Activated CD8-positive, alpha-beta memory T cell treated with anti-CD3 and anti-CD28 coated beads, Interleukin-2, amount 50 U/mL, for 24 hours (primary cell): ENCODE measurements around the gene GPC5.
"Not testable (repeated sequence)": the region's sequence is repeated elsewhere in the genome, so short reads cannot be mapped to it uniquely, and the experiment has no call there.

Experiments used
- DNase-seq: peaks from one replicate; pipeline ENCODE4 v3.0.0-alpha.2; 2020; ENCODE audit errors: extremely low read depth

GPC5 gene

GRCh38 chr13:91878491-91878890 lies 480.1 kb downstream of the GPC5 start:
- DNase-seq: no peak

GRCh38 chr13:91879360-91879759 lies 480.9 kb downstream of the GPC5 start:
- DNase-seq: no peak

DNA sequence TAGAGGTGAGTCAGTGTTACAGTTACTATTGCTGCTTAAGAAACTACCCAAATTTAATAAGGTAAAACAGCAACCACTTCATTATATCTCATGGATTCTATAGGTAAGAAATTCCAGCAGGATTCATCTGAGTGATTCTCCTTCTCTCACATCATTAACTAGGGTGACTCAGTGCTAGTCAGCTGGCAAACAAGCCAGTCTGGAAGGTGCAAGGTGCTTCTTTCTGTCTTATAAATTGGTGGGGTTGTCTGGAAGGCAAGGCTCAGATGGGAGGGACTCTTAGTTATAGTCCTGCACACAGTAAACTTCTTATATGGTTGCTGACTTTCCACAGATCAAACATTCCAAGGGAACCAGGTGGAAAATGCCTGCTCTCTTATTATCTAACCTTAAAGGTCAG lies 484.5 kb downstream of the GPC5 start:
- no peak for DNase-seq

DNA sequence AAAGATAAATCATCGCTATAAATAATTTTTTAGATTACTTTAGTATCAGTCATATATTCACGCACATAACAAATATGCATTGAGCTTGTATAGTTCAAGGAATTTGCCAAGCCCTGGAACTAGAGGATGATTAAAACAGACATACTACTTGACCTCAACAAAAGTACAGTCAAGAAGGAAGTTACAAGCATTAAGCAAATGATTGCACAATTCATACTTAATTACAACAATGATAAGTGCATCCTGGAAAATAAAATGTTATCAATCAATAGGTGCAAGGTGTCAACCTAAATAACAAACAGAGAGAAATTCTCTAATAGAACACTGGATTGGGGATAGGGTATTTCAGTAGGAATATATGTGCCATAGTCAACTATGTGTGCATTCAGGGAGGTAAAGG lies 491.2 kb downstream of the GPC5 start:
- no peak for DNase-seq

DNA sequence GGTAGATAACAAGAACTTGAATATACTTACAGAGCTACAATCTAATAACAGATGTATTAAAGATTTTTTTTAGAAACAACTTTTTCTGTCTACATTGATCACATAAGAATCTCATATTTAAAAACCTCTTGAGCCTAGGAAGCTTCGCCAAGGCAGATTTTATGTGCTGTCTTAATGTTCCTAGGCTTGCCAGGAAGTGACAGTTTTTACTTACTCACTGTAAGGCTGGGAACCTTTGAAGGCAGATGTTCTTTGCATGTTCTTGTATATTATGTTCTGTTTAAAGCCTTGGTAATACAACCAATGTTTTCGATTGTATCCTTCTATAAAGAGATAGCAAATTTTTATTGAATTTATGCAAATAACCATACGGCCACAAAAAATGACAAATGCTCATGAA lies 492.7 kb downstream of the GPC5 start:
- no peak for DNase-seq

DNA sequence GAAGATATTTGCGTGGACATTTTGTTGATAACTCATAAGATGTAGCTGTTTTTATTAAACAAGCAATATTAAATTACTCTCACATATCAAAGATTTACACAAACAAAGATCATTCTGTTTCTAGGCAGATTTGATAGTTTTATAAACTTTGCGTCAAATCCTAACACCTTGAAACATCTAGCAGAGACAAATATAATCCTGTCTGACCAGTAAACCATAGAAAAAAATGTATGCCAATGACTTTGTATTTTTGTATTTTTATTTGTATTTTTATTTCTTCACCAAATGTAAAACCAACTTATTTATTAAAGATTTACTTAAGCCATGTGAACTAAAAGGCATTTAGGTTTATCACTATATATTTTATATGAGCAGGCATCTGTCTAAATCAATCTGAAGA lies 494.6 kb downstream of the GPC5 start:
- DNase-seq: no peak

DNA sequence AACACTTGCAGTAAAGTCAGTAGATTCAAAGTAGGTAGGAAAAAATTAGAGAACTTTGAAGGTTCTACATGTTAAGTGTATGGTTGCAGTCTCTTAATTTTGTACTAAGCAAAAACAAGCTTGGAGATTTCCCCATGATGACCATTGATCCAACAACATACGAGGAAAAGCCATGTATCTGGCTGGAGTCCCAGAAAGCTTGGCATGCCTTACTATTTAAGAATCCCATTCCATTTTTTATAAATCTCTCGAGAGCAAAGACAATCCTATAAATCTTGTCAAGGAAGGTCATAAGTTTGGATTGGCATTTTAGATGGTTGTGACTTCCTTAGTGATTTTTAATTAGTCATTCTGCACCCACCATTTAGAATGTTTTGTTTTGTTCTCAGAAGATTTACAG lies 495.9 kb downstream of the GPC5 start:
- DNase-seq: no peak

GRCh38 chr13:91896547-91896946 lies 498.1 kb downstream of the GPC5 start:
- DNase-seq: no peak

- not testable (repeated sequence) for DNase-seq
Observed at GRCh38 chr13:91898986-91899385, 500.6 kb downstream of the GPC5 start.

DNA sequence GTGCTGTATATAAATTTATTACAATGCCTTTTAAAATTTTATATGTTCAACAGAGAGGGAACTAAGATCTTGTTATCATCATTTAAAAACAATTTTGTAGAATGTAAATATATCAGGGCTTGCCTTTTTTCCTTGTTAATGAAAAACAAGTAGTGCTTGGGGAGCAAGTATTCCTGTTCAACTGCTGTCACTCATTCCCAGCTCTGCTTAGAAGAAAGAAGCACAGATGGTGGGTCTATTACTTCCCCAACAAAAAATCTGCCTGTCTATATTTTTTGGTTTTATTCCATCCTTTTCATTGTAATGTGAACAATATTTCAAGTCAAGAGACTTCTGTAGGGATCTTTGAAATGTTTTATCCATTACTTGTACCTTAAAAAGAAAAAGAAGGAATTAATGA lies 503.9 kb downstream of the GPC5 start:
- no peak for DNase-seq

DNA sequence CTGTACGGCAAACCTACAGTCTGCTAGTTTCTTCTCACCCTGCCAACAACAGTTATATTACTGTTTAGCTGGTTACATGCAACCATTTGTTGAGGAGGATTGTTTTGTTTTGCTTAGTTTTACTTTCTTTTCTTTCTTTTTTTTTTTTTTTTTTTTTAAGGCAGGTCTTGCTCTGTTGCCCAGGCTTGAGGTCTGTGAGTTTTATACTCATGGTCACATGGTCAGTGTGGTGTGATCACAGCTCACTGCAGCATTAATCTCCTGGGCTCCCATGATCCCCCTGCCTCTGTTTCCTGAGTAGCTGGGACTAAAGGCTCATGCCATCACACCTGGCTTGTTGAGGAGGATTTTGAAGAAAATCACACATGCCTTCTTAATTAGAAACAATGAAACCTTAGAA lies 505.6 kb downstream of the GPC5 start:
- DNase-seq: no peak

DNA sequence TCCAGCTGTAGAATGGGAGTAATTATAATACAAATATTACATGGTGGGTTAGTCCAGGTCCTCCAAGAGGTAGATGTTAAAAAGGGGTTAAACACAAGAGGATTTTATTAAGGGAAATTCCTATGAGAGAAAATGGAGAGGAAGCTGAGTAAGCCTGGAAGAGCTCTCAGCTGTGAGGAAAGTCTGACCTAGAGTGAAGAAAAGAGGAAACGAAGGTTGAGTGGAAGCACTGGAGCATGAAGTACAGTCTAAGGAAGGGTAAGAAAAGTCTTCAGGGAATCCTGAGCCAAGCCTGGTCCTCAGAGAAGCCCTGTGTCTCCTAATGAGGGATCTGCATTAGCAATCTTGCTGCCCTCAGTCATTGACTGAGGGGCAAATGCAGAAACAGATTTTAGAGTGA lies 506.2 kb downstream of the GPC5 start:
- no peak for DNase-seq

- no peak for DNase-seq
Observed at GRCh38 chr13:91907398-91907797, 509.0 kb downstream of the GPC5 start.

DNA sequence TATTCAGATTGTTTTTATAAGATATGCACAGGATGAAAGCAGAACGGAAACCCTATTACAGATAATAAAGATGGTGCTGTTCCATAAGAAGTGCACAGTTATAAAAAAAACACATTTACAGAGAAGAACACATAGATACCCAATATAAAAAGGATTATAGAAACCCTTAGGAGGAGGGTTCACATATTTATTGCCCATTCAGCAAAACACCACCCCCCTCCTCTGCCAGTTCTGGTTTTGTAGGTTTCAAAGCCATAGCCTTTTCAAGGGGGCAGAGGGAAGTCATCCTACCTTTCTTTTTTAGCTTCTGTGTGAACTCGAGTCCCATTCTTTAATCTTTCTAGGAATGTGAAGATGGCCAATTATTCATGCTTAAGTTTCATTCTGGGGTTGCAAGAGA lies 511.2 kb downstream of the GPC5 start:
- DNase-seq: no peak

- no peak for DNase-seq
Observed at GRCh38 chr13:91922969-91923592, 524.7 kb downstream of the GPC5 start.

DNA sequence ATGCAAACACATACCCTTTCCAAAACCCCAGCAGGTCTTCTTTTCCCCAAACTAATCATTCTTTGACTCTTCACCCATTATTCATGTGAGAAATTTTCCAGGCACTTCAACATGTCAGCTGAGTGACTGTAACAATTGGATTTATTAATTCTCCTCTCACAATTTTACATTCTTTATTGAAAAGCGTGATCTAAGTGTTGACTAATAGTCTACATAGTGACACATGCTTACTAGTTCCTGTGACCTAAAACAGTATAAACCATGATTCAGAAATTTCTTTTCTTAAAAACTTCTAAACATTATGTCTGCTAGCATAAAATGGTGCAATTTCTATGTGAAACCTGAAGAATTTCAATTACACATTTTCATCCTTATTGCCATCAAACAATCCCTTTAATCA lies 532.3 kb downstream of the GPC5 start:
- DNase-seq: no peak

GRCh38 chr13:91934354-91934753 lies 535.9 kb downstream of the GPC5 start:
- DNase-seq: no peak

DNA sequence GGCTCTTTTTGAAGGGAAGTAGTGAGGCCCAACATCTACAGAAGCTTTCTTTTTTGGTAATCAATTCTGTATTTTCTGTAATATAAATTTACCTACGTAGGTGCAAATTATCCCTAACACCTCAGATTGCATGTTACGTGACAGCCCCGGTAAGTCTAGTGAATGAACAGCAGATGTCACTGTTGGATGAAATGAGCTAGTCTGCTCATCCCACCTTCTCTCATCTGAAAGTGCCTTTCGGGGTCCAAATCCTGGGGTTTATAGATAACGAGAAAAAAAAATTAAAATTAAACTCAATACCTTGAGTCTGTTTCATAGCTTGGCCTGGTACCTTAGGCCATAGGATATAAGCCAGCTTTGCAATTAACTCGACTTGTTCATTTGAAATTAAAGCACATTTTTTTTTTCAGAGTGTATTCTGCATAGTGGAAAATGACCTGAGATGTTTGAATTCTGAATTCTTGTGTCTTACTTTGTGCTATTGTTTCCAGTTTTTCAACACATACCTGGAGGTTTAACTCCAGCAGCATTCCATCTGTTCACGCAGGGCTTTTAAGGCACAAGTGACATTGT lies 548.2 kb downstream of the GPC5 start:
- DNase-seq: no peak

DNA sequence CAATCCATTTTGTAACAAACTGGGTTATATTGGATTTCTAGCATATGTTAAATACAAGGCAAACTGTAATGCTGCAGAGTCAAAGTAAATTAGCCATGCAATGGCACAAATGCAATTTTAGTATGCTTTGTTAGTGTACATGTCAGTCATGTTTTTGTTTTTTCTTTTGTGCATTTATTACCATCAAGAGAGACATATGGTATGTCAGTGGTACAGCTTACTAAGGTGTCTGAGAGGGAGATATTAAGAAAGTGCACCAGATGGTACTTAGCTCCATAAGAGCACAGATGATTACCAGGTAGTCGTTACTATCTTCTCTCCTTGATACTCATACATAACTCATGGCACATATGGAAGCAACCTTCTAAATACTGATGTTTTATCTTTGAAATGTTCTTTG lies 550.3 kb downstream of the GPC5 start:
- DNase-seq: no peak

- no peak for DNase-seq
Observed at GRCh38 chr13:91950803-91951202, 552.4 kb downstream of the GPC5 start.

GRCh38 chr13:91955546-91956355 lies 557.3 kb downstream of the GPC5 start:
- no peak for DNase-seq

DNA sequence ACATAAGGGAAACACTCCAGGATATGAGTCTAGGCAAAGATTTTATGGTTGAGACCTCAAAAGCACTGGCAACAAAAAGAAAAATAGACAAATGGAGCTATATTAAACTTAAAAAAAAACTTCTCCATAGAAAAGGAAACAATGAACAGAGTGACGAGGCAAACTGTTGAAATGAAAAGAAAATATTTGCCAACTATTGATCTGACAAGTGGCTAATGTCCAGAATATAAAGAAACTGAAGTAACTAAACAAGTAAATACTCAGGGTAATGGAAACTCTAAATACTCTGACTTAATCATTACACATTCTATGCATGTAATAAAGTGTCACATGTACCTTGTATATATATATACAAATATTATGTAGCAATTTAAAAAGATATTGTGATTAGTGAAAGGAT lies 562.5 kb downstream of the GPC5 start:
- DNase-seq: no peak

GRCh38 chr13:91962946-91963345 lies 564.5 kb downstream of the GPC5 start:
- DNase-seq: no peak
